Endodermal cell (in vitro differentiated cells): ENCODE measurements around the gene UQCRQ. TPM values are rescaled to one million over a fixed set of nuclear protein-coding genes. Genes with fewer than 3 reads are reported as not detected.

Experiments
- DNase-seq: peaks from one replicate; pipeline ENCODE4 v3.0.0-alpha.2; 2017
- H3K27ac ChIP-seq: 2 replicates; pipeline ENCODE4 v1.5.1; 2013; ENCODE audit warnings: mild to moderate bottlenecking, low read depth, low read length, moderate library complexity
- H3K27me3 ChIP-seq: 2 replicates; pipeline ENCODE4 v1.6.1; 2013; ENCODE audit warnings: mild to moderate bottlenecking, low read length, moderate library complexity; ENCODE audit not compliant: insufficient read depth, control insufficient read depth, poor library complexity, severe bottlenecking
- H3K36me3 ChIP-seq: 2 replicates; pipeline ENCODE4 v1.7.0; 2013; ENCODE audit warnings: mild to moderate bottlenecking, low read length, moderate library complexity; ENCODE audit not compliant: control insufficient read depth, insufficient read depth
- H3K4me1 ChIP-seq: one replicate; pipeline ENCODE4 v1.7.0; 2013; ENCODE audit warnings: low read length; ENCODE audit not compliant: control insufficient read depth, insufficient read depth
- H3K4me3 ChIP-seq: 2 replicates; pipeline ENCODE4 v1.5.1; 2013; ENCODE audit warnings: mild to moderate bottlenecking, low read length, moderate library complexity
- H3K9ac ChIP-seq: 2 replicates; pipeline ENCODE4 v1.6.1; 2013; ENCODE audit warnings: mild to moderate bottlenecking, low read length, moderate library complexity; ENCODE audit not compliant: poor library complexity, severe bottlenecking; ENCODE audit errors: extremely low read depth
- H3K9me3 ChIP-seq: 2 replicates; pipeline ENCODE4 v1.6.1; 2013; ENCODE audit warnings: mild to moderate bottlenecking, low read length, moderate library complexity; ENCODE audit not compliant: control insufficient read depth
- H3K27ac Mint-ChIP-seq: 2 replicates; pipeline ENCODE4 v1.8.0; 2020; ENCODE audit warnings: mixed read lengths
- H3K27me3 Mint-ChIP-seq: 2 replicates; pipeline ENCODE4 v1.8.0; 2021; ENCODE audit warnings: mild to moderate bottlenecking, mixed read lengths; ENCODE audit not compliant: insufficient read depth
- H3K36me3 Mint-ChIP-seq: 2 replicates; pipeline ENCODE4 v1.8.0; 2020; ENCODE audit warnings: low read depth, mixed read lengths
- H3K4me1 Mint-ChIP-seq: 2 replicates; pipeline ENCODE4 v1.8.0; 2020; ENCODE audit warnings: mixed read lengths
- H3K4me3 Mint-ChIP-seq: 2 replicates; pipeline ENCODE4 v1.8.0; 2020; ENCODE audit warnings: mild to moderate bottlenecking, moderate library complexity, mixed read lengths
- H3K9me3 Mint-ChIP-seq: 2 replicates; pipeline ENCODE4 v1.8.0; 2020; ENCODE audit warnings: mild to moderate bottlenecking, mixed read lengths
- WGBS, 2 experiments: methylation state at CpG; one replicate each; pipeline versions ENCODE4 v1.1.5 to v1.1.7; 2013; ENCODE audit warnings: missing lambda C conversion rate in 2 of 2, mixed read lengths in 1 of 2; ENCODE audit not compliant: insufficient coverage in 1 of 2, insufficient read length in 1 of 2; 5-methylcytosine and 5-hydroxymethylcytosine counted together
- total RNA-seq, 2 donors: library from RNA; stranded (reverse); fragmentation: NEBNext Ultra II Directional in 1 of 2; extraction: Animal tissue kit (Norgen Biotek cat#: 25700) in 1 of 2; gene quantifications; 2 replicates in 1 of 2; 3 replicates in 1 of 2; pipeline ENCODE4 v1.2.1, GENCODE V29; 2021
- TF ChIP-seq, protein P1 (sequence below): fragments of 200-600 bp; sonication (generic); conservative IDR thresholded peaks from 2 replicates; pipeline ENCODE4 v1.5.0; 2021; ENCODE audit warnings: antibody characterized with exemption, mild to moderate bottlenecking

The UQCRQ gene
- total RNA-seq, 2 donors from 2014 or later = 261 to 286 TPM

DNA sequence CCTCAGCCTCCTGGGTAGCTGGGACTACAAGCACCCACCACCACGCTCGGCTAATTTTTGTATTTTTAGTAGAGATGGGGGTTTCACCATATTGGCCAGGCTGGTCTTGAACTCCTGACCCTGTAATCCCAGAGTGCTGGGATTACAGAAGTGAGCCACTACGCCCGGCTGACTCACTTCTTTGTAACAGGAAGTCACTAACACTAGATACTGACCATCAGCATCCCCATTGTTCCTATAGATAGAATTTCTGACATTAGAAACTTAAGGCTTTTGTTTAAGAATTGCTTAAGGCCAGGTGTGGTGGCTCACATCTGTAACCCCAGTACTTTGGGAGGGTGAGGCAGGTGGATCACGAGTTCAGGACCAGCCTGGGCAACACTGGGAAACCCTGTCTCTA, 49.2 kb downstream of the UQCRQ start:
- no peak overlapping the region for H3K4me3 Mint-ChIP-seq
- Histone ChIP-seq H3K27me3 (no peaks in the 10 kb centered on the region), H3K4me1 (no peaks in the 10 kb centered on the region), H3K27ac (no peak overlapping the region), H3K36me3 (peaks cover 88% of the 10 kb centered on the region), H3K9me3 (no peaks in the 10 kb centered on the region), H3K9ac (no peak overlapping the region), H3K4me3 (no peak overlapping the region)
- H3K4me1 Mint-ChIP-seq = no peaks in the 10 kb centered on the region
- H3K27me3 Mint-ChIP-seq = no peaks in the 10 kb centered on the region
- WGBS, 2 experiments = 90% methylated on average over 5 of the region's 5 CpGs; no CpG with 5 or more reads in 1 of the 2 experiments
- H3K27ac Mint-ChIP-seq = no peak overlapping the region
- no peak for DNase-seq
- no peaks in the 10 kb centered on the region for H3K9me3 Mint-ChIP-seq
- peaks cover 46% of the 10 kb centered on the region for H3K36me3 Mint-ChIP-seq
- TF ChIP-seq, protein P1, sequence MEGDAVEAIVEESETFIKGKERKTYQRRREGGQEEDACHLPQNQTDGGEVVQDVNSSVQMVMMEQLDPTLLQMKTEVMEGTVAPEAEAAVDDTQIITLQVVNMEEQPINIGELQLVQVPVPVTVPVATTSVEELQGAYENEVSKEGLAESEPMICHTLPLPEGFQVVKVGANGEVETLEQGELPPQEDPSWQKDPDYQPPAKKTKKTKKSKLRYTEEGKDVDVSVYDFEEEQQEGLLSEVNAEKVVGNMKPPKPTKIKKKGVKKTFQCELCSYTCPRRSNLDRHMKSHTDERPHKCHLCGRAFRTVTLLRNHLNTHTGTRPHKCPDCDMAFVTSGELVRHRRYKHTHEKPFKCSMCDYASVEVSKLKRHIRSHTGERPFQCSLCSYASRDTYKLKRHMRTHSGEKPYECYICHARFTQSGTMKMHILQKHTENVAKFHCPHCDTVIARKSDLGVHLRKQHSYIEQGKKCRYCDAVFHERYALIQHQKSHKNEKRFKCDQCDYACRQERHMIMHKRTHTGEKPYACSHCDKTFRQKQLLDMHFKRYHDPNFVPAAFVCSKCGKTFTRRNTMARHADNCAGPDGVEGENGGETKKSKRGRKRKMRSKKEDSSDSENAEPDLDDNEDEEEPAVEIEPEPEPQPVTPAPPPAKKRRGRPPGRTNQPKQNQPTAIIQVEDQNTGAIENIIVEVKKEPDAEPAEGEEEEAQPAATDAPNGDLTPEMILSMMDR = no peak

DNA sequence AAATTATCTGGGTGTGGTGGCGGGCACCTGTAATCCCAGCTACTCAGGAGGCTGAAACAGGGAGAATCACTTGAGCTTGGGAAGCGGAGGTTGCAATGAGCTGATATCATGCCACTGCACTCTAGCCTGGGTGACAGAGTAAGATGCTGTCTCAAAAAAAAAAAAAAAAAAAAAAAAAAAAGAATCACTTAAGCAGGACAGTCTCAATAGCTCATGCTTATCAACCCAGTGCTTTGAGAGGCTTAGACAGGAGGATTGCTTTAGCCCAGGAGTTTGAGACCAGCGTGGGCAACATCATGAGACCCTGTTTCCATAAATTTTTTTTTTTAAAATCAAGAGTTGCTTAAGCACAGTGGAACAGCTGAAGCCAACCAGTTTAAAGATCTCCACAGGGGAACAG, 49.6 kb downstream of the UQCRQ start:
- Mint-ChIP-seq H3K27ac (peak overlapping the region; percentile 47), H3K27me3 (no peaks in the 10 kb centered on the region), H3K4me1 (no peaks in the 10 kb centered on the region), H3K36me3 (peaks cover 50% of the 10 kb centered on the region), H3K4me3 (no peak overlapping the region), H3K9me3 (no peaks in the 10 kb centered on the region)
- H3K4me1 ChIP-seq = no peaks in the 10 kb centered on the region
- no peak overlapping the region for H3K9ac ChIP-seq
- no peak for DNase-seq
- H3K27me3 ChIP-seq = no peaks in the 10 kb centered on the region
- H3K4me3 ChIP-seq = no peak overlapping the region
- no peak overlapping the region for H3K27ac ChIP-seq
- TF ChIP-seq, protein P1 = no peak
- H3K9me3 ChIP-seq = no peaks in the 10 kb centered on the region
- 80 to 89% methylated on average over 2 to 3 of the region's 3 CpGs for WGBS, 2 experiments
- H3K36me3 ChIP-seq = peaks cover 90% of the 10 kb centered on the region

Other genes starting within 250 kb of the UQCRQ start
- gene IL13, start 208.5 kb upstream of the UQCRQ start, total RNA-seq = not detected
- not detected for gene IL4, start 192.7 kb upstream of the UQCRQ start, total RNA-seq
- gene KIF3A, start 129.1 kb upstream of the UQCRQ start, total RNA-seq = 10 to 100 TPM; 19.6 to 25.2 TPM
- 1 to 10 TPM; 1.2 to 1.3 TPM for gene CCNI2, start 119.2 kb upstream of the UQCRQ start, total RNA-seq
- gene SEPTIN8, start 89.4 kb upstream of the UQCRQ start, total RNA-seq = 10 to 100 TPM; 49.0 to 56.7 TPM
- under 1 TPM in 1 of 2 donors, not detected in 1; 0.13 TPM for gene SOWAHA, start 53.3 kb upstream of the UQCRQ start, total RNA-seq
- 10 to 100 TPM in 1 of 2 donors, 1 to 10 TPM in 1; 6.6 to 14.4 TPM for gene SHROOM1, start 36.0 kb upstream of the UQCRQ start, total RNA-seq
- gene GDF9, start 173 bp upstream of the UQCRQ start, total RNA-seq = under 1 TPM; 0.26 to 0.33 TPM
- gene LEAP2, start 7.0 kb downstream of the UQCRQ start, total RNA-seq = under 1 TPM; 0.92 to 0.95 TPM
- gene AFF4, start 97.0 kb downstream of the UQCRQ start, total RNA-seq = 100 to 1,000 TPM; 107 to 108 TPM
- 10 to 100 TPM; 35.1 to 36.6 TPM for gene ZCCHC10, start 159.9 kb downstream of the UQCRQ start, total RNA-seq
- 100 to 1,000 TPM; 245 to 287 TPM for gene HSPA4, start 185.4 kb downstream of the UQCRQ start, total RNA-seq